NOMO-1 (cell line): ENCODE measurements around the gene FMNL2.

Experiments used
- DNase-seq, 2 experiments: peaks; one replicate each; lab custom pipeline; 2025; ENCODE audit not compliant: unreplicated experiment in 2 of 2; lab: John Stamatoyannopoulos, UW

Gene FMNL2

DNA sequence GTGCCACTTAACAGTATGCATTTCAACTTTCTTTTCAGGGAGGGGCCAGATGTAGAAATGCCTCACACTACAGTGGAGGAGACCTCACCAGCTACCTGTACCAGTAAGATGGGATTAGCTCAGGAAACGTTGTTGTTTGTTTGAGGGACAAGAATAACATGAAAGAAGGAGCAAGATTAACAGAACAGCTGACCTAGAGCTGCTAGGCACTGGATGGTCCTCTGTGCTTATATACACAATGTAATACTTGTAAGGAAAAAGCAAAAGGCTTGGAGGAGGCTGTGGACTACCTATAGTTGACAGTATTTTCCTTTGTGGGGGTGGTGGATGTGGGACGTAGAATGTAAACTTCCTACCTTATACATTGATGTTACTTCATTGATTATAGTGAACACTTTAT, 154.4 kb downstream of the FMNL2 start:
- no peak for DNase-seq

GRCh38 chr2:152490686-152491455, 155.9 kb downstream of the FMNL2 start:
- peak; percentile 61 to 66 for DNase-seq

DNA sequence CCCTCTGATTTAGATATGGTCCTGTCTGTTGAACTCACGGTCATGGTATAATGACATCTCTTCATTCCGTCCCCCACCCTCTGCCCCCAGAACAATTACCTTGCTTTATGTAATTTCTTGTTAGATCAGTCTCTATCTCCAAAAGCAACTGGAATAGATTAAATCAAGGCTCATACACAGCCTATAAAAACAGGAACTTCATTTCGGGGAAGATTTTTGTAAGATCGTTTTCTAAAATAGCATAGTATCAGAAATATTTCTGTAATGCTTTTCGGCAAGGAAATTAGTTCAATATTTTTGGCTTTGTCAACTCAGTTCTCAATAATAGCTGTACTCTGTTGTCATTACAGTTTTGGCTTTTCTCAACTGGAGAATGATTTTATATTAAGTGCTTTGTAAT, 157.2 kb downstream of the FMNL2 start:
- DNase-seq = peak; percentile 8 to 32

- no peak for DNase-seq
Measured at GRCh38 chr2:152492911-152493310, 157.9 kb downstream of the FMNL2 start.

DNA sequence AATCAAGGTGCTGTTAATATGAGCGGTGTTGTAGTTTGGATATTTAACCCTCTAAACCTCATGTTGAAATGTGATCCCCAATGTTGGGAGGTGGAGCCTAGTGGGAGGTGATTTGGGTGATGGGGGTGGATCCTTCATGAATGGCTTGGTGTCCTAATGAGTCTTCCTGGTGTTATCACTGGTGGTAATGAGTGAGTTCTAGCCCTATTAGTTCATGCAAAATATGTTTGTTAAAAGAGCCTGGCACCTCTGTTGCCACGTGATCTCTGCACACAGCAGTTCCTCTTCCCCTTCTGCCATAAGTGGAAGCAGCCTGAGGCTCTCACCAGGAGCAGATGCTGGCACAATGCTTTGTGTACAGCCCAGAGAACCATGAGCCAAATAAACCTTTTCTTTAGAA, 158.4 kb downstream of the FMNL2 start:
- DNase-seq = no peak

- DNase-seq = no peak
Measured at GRCh38 chr2:152493945-152494528, 159.1 kb downstream of the FMNL2 start.

DNA sequence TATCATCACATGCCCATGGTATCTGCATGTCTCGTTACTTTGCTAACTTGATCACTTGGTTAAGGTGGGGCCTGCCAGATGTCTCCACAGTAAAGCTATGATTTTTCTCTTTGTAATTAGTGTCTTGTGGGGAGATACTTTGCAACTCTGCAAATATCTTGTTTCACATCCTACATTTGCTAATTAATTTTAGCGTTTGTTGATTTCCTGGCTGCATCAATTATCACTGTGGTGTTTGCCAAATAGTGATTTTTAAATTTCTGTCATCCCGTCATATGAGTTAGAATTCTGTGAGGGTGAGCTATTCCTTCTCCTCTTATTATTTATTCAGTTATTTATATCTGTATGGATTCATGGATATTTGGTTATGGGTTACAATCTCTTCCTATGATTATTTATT, 161.4 kb downstream of the FMNL2 start:
- DNase-seq = no peak

DNA sequence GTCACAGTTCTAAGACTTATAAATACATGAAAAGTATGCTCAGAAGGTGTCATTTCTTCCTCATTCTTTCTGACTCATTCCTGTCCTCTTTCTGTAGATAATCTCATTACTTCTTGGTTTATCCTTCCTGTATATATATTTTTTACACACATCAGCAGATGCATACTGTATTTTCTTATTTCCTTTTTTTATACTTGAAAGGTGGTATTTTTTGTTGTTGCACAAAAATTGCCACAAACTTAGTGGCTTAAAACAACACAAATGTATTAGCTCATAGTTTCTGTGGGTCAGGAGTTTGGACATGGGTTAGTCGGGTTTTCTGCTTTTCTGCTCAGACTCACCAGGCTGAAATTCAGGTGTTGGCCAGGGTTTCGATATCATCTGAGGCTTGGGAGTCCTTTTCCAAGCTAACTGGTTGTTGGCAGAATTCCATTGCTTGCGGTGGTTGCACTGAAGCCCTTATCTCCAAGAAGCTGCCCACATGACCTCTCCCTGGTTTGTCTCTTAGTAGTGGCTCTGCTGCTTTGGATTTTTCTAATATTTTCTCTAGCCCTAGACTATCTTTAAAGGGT, 162.6 kb downstream of the FMNL2 start:
- DNase-seq = no peak

DNA sequence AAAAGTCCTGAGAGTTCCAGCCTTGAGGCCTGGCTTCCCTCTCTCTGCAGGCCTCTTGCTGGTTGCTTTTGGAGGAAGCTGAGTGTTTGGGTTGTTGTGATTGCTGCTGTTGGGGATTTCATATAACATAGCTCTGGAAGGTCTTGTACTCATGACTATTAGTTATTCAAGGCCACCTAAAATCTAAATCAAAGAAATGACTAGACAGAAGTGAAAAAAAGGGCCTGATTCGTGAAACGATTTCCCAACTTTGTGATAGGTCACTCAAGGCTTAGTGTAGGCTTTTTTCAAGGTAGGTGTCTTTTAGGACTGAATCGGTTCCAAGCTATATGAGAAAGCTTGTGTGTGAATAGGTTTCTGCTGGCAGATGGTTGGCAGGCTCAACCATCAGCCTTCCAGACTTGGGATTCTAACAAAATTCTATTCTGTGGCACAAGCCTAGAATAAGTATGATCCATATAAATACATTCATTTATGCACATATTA, 164.4 kb downstream of the FMNL2 start:
- DNase-seq = no peak

DNA sequence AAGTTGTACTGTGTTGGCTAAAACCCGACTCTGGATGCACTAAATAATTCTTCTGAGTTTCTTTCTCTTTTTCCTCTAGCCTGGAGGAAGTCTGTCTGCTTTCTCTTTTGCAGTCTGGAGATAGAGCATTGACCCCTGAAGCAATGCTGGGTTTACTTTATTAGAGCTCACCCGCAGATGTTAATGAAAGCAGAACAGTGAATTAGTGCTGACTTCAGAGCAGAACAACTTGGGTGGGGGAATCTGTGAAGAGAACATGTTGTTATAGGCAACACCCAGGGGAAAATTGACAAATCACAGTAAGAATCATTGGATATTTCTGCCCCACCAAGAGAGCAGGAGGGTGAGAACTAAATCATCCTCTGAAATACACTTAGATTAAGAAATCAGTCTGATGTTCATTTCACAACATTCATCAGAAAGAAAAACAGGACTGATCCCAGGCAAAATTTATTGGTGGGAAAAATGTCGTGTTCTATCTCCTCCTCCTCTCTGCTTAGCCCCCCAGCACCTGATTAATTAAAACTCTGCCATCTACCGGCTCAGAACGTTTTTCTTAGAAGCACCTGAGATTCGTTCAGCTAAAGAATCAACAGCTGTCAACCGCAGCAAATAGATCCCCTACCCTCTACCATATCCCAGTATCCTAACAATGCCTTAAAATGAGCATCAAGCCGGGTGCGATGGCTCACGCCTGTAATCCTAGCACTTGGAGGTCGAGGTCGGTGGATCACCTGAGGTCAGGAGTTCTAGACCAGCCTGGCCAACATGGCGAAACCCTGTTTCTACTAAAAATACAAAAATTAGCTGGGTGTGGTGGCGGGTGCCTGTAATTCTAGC, 165.1 kb downstream of the FMNL2 start:
- DNase-seq = no peak

- no peak for DNase-seq
Measured at GRCh38 chr2:152500772-152501171, 165.8 kb downstream of the FMNL2 start.

- no peak for DNase-seq
Measured at GRCh38 chr2:152501666-152502065, 166.7 kb downstream of the FMNL2 start.

DNA sequence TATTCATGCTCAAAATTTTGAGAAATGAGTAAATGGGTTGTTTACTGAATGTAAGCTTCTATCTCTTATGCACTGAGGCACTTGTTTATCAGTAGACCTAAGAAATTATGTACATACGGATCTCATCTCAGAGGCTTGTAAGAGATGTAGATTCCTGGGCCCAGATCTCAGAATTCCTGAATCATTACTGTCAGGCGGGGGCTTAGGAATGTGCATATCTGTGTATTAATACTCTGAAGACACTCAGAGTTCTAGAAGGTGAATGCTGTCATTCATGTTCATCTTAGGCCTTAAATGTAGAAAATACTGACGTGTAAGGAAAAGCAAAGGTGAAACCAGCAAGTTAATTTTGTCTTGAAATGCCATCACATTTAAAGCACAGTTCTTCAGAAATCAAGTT, 169.6 kb downstream of the FMNL2 start:
- DNase-seq = no peak

DNA sequence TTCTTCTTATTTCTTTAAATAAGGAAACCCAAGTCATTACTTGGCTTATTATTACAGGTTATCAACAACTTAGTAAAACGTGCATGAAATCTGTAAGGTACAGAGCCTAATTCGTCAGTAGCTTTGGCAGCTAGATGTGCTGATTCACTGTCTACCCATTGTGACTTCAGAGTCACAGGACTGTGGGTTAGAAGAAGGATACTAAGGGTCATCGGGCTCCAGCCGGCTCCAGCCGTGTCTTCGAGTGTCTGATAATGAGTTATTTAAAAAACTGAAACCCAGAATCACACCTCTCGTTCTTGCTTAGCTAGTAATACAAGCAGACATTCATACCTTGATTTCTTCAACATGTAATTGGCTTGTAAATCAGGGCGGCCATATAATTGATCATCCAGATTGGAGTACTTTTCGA, 170.5 kb downstream of the FMNL2 start:
- DNase-seq = no peak

DNA sequence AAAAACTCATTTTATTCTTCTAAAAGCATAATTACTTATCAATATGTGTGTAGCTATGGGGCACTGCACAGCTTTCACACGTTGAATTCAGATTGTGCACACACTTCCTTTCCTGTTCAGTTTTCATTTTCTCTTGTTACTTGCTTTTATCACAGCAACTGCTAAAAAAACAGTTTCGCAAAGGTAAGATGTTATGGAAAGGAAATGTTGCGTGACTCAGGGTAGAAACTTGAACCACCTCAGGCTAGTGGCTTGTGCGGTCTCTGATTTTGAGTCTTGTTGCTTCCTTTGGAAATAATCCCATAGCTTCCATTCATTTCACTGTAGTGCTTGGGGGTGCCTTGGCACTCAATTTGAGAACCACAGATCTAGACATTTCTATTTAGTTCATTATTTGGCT, 171.9 kb downstream of the FMNL2 start:
- DNase-seq = no peak

DNA sequence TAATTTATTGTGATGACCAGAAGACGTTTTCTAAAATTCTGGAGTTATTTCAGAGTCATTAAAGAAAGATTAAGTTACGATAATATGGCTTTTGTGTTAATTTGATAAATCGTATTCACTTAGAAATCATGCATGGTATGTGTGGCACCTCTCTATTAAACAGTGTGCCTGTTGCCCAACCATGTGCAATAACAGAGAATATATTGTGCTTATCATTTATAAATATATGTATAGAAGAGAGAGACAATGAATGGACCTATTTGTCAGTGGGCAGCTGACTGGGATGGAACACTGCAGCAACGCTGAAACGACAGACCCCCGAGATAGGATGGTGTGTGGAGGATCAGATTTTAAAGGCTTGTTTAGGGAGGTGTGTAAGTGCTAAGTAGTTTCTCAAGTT, 172.9 kb downstream of the FMNL2 start:
- DNase-seq = no peak

- no peak for DNase-seq
Measured at GRCh38 chr2:152508446-152508845, 173.5 kb downstream of the FMNL2 start.

DNA sequence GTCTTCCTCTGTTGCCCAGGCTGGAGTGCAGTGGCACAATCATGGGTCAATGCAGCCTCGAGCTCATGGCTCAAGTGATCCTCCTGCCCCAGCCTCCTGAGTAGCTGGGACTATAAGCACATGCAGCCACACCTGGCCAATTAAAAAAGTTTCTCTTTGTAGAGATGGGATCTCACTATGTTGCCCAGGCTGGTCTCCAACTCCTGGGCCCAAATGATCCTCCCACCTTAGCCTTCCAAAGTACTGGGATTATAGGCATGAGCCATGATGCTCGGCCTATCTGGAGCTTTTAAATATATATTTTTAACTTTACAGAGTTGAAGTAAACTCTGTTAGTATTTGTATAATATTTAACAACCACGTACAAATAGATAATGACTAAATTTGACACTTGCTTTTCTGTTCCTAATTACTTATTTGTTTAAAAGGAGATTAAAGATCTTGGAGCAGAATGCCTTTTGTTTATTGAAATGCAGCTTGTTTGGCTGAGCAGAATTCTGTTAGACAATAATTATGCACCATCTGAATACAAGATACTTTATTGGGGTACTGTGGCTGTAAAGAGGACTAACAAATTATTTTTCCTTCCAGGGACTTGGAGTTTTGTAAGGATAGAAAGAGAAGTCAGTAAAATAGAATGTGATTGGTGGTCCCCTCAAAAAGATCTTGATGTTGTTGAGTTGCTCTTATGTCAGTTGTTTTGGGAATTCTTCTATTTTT, 175.0 kb downstream of the FMNL2 start:
- no peak for DNase-seq

DNA sequence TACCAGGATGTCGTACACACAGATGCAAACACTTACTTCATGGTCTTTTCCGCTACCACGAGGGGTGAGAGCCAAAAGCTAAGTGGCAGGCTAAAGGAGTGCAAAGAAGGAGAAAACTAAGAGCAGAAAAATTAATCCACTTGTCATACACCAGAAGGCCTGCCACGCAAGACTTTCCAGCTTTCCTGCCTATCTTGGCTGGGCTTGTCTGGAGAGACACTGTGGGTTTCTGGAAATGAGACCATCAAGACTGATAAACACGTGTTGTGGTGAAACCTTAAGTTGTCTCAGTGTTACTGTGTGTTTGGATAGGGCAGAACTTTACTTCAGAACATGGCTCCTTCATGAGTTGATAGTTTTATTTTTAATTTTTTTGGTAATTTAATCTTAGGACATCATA, 175.6 kb downstream of the FMNL2 start:
- DNase-seq = no peak

DNA sequence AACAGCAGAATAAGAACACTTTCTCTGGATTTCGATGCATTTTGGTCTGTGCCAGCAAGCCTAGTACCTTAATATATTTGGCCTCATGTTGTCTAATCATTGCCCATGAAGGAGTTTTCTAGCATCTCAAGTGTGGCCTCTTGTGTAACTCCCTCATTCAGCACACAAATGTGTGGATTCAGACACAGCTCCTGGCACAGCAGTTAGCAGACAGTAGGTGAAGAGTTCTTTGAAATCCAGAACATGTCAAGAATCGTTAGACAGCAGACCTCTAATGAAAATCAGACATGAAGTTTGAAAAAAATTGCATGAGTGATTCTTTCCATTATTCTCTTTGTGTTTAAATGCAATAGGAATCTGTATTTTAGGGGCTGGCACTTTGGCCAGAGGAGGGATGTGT, 177.0 kb downstream of the FMNL2 start:
- DNase-seq = no peak

- DNase-seq = no peak
Measured at GRCh38 chr2:152513029-152513428, 178.1 kb downstream of the FMNL2 start.
